OCI-M2 (cell line): Measurements from ENCODE around the gene HES7.
"Not testable (repeated sequence)": the region's sequence is repeated elsewhere in the genome, so short reads cannot be mapped to it uniquely, and the experiment has no call there.

Source experiments
- DNase-seq: peaks from one replicate; lab custom pipeline; 2025; ENCODE audit not compliant: unreplicated experiment; lab: John Stamatoyannopoulos, UW

The HES7 gene

GRCh38 chr17:8123695-8124349, at the start of gene HES7:
Gene HES7, minus strand, starts transcription at chr17:8124106. Its CDS starts 22 bp downstream, at chr17:8124084.
- no peak for DNase-seq

DNA sequence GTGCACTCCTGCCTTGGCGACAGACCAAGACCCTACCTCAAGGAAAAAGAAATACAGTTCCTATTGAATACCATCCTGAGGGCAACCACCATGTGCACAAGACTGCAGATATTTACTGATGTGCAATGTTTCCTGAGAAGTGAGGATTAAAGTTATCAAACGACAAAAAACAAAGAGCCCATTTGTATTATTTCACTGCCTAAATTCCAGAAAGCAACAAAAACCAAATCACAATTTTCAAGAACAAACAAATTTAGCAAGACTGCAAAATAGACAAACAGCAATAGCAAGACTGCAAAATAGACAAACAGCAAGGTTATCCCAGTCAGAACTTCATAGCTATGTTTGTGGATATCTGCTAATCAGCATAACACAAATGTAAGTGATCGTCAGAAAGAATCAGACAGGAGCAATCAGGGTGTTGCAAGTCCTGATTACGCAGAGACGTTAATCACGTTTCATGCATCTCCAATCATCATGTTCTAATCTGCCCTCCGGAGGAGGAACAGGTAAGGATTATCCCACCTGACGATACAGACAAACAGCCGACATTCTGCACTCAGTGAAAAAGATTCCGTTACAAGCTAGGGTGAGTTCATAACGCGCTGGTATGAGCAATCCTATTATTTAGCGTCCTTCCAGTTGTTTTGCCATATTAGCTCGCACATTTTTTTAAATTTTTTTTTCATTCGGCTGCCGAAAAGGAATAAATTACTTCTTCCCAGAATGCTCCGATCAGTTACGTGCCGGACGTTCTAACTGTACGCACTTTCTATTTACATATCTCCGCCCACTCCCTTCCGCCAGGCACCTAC, 49.4 kb upstream of the HES7 start:
- peak; percentile 90 for DNase-seq

GRCh38 chr17:8170186-8170585, 46.3 kb upstream of the HES7 start:
- DNase-seq: not testable (repeated sequence)

- DNase-seq: no peak
Observed at GRCh38 chr17:8167526-8167925, 43.6 kb upstream of the HES7 start.

- no peak for DNase-seq
Observed at GRCh38 chr17:8166731-8167130, 42.8 kb upstream of the HES7 start.

DNA sequence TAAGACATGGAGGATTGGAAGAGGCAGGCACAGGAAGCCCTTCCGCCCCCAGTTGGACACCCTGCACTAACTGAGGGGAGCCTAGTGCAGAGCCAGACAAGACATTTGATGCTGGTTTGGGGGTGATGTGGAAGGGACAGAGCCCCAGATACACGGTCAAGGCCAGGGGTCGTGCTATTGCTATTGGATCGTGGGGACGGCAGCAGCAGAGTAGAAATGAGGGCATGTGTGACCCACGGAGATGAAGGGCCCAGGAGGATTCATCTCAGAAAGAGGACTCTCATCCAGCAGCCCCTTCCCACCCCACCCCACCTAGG, 40.9 kb upstream of the HES7 start:
- DNase-seq: no peak

DNA sequence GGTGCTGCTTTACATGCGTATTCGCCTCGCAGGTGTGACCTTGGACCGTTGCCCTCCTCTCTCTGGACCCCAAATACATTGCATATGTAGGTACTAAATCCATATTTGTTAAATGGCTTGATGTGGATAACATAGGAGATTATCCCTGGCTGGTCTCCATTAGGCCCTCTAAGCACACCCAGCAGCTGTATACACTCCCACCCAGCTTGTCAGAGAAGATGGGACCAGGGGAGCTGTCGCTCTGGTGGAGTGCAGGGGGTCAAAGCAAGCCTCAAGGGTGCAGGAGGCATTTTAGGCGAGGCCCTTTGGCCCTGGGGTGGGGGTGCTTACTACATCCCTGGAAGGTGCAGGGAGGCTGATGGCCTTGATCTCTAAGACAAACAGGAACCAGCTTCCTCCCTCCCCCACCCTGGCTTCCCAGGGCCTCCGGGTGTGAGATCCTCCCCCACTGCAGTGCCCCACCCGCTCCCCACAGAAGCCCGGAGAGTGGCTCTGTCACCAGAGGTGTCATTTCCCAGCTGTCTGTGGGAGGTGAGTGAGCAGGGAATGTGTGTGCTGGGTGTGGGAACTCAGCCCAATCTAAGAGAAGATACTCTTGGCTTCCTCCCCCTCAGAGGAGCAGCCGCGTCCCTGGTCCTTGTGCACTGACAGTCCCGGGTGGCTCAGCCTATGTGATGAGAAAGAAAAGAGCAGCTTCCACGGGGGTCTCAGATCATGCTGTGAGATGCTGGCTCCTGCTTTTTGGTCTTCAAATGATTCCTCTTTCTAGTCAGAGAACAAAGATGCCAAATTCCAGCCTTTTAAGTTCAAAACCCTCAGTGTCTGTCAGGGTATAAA, 40.3 kb upstream of the HES7 start:
- DNase-seq: peak; percentile 36

GRCh38 chr17:8162997-8163977, 39.4 kb upstream of the HES7 start:
- no peak for DNase-seq

DNA sequence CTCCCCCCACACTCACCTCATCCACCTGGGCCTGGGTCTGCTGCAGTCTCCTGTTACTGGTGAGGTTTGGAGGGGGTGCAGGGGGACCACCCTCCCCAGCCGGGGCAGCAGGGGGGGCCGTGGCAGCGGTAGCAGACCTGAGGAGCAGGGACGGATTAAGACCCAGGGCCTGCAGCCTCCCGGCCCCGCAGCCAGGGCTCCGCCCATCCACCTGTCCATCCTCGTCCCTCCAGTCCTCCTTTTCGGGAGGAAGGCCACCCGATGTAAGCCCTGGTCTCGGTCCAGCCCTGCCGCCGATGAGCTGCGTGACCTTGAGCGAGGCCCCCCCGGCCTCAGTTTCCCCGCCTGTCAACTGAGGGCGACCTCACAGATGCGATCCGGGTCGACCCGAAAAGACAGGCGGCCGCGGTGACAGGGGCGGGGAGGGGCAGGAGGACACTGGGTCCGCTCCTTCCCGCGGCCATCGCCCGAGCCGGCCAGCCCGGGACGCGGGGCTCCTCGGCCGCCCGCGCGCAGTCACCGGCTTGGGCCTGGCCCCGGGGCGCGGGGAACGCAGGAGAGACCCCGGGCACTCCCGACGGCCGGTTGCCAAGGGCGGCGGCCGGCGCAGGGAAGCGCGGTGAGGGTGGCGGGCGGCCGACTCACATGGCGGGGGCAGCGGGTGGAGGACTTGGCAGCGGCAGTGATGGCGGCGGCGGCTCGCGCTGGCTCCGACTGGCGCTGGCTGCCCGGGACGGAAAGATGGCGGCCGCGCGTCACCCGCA, 38.5 kb upstream of the HES7 start, which contains the start of gene VAMP2:
Gene VAMP2 (minus strand): TSS at position 716 of the 764 bp plus-strand sequence. CDS start 69 bp downstream, at position 647.
- DNase-seq: no peak

GRCh38 chr17:8161289-8162232, 37.7 kb upstream of the HES7 start:
- no peak for DNase-seq

DNA sequence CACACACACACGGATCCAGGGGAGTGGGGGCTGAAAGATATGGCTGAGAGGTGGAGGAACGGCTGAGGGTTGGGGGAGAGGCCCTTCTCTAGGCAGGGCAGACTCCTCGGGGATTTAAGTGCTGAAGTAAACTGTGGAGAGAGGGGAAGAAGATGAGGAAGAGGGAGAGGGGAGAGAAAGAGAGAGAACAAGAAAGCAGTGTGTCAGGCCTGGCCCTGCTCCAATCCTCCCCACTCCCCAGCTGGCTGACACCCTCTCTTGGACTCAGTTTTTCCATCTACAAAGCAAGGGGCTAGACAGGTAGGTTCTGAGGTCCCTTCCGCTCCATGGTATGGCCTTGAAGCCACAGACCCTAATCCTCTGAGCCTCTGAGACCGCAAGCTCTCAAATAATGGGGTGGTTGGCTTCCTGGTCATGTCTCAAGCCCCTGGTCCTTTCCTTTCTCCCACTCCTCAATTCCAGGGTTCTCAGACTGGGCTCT, 36.9 kb upstream of the HES7 start:
- no peak for DNase-seq

DNA sequence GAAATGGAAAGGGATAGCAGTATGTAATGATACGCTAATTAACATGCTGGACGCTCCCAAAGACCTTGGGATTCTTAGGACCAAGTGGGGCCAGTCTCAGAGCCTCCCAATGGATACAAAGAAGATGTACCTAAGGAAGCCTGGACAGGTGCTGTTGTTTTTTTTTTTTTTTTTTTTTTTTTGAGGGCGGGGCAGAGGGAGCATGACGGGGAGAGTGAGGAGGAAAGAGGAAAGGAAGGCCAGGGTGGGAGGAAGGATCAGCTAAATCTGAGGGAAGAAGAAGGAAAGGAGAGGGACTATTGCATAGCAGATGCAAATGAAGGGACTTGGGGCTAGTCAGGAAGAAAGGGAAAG, 36.3 kb upstream of the HES7 start:
- no peak for DNase-seq

DNA sequence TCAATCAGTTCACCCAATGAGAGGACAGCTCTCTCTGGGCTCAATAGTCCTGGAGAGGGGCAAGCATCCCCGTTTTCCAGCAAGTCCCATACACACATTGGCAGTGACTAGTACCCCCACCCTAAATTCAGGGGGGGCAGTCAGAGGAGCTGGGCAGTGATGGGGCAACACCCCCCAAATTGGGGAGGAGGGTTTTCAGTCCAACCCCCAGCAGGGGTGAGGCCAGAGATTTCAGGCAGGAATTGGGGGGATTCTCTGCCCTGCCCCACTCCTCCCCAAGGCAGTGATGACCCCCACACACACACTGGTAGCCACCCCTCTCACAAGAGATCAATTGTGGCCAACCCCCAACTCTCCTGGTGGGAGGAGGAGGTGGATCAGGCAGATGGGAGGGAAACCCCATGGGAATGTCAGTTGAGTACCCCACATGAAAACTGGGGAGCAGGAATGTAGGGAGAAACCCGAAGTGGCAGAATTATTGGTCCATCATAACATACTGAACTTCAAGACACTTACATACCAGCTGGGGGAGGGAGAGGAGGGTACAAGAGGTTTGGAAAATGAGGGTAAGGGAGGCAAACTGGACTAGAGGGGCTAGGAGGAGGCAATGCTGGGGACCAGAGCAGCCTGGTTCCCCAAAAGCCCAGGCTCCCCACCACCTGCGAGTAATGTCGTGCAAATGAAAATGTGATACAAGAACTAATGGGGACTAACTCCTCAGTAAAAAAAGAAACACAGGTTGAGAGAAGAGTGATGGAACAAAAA, 35.7 kb upstream of the HES7 start:
- no peak for DNase-seq

DNA sequence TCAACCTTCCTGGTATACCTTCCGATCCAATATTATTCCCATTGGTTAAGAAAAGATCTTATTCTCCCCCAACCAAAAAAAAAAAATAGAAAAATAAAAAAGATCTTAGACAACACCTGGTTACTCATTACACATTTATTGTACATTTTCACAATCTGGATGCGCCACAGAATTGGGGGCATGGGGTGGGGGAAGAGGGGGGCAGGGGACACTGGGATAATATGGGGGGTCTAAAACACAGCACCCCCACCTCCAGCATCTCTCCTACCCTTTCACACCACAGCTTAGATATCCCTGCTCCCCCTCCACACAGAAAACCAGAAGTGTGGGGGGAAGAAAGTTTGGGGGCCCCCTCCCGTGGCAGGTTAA, 35.1 kb upstream of the HES7 start:
- no peak for DNase-seq

GRCh38 chr17:8158267-8159031, 34.5 kb upstream of the HES7 start:
- DNase-seq: peak; percentile 84

DNA sequence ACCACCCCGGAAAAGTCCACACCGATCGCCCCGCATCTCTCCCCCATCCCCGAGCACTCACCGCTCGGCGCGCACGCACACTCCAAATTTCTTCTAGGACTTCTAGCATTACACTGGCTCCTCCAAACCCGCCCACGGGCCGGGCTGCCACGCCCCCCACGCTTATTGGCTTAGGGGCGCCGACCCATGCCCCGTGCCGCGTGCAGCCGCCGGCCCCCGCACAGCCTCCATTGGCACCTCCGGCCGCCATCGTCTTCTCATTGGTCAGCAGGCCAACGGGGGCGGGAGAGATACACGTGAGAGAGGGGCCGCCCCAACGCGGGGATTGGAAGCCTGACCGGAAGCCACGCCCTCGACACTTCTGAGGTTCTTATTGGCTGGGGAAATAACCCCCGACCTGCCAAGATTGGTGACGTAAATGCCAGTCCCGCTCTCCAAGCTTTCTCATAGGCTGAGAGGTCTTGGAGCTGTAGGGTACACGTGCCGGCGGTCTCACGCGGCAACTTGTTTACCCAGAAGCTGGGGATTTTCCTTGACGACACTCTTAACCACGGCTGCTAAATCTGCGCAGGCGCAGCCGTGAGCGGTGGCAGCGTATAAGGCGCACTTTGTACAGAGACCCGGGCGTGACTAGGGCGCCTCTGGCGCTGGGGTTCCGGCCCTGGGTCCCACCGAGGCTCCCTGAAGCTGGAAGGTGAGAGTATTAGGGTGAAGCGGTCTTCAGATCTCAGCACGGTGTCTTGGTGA, 32.5 kb upstream of the HES7 start:
- peak; percentile 95 for DNase-seq

- DNase-seq: no peak
Observed at GRCh38 chr17:8155996-8156245, 32.0 kb upstream of the HES7 start.
